ENCODE data around the gene CHURC1. TPM values are rescaled to one million over a fixed set of nuclear protein-coding genes. Genes with fewer than 3 reads are reported as not detected.

The CHURC1 gene
- total RNA-seq, 1 donor from 2014 or later: 52.5 TPM

DNA sequence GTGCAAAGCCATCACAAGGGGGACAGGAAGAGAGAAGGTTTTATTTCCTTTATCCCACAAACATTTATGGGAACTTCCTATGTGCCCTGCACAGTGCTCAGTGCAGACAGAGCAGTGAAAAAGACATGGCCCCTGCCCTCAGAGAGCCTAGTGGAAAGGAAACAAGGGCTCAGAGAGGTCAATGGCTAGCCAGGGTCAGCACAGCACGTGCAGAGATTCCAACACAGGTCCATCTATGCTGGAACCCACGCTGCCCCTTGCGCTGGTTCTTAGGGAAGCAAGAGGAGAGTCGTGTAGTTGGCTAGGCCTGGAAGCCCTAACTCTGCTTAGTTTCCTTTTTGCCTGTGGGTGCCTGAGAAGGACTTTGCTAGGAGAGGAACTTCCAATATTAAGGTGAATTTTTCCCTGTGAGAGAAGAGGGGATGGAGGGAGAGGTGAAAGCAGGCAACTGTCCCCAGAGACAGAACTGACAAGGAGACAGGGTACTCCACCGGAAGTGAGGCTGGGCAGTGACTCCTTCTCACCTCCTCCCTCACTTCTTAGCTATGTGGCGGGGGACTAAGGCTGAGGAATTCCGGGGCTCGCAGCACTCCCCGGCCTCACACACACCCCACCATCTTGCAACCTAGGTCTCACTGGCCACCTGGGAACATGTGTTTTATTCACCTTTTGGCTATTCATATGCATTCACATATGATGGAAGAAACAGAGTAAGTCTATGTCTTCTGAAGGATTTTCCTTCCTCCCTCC lies 40.4 kb downstream of the CHURC1 start:
- DNase-seq (no peak), ATAC-seq (no peak)
- intact Hi-C loops (cut with DNase I): no loop called here
- Histone ChIP-seq H3K4me1 (no peaks in the 10 kb centered on the region), H3K9me3 (no peaks in the 10 kb centered on the region), H3K36me3 (no peaks in the 10 kb centered on the region), H3K27me3 (no peaks in the 10 kb centered on the region), H3K27ac (no peak overlapping the region), H3K4me3 (no peak overlapping the region)
- TF ChIP-seq, protein P1, sequence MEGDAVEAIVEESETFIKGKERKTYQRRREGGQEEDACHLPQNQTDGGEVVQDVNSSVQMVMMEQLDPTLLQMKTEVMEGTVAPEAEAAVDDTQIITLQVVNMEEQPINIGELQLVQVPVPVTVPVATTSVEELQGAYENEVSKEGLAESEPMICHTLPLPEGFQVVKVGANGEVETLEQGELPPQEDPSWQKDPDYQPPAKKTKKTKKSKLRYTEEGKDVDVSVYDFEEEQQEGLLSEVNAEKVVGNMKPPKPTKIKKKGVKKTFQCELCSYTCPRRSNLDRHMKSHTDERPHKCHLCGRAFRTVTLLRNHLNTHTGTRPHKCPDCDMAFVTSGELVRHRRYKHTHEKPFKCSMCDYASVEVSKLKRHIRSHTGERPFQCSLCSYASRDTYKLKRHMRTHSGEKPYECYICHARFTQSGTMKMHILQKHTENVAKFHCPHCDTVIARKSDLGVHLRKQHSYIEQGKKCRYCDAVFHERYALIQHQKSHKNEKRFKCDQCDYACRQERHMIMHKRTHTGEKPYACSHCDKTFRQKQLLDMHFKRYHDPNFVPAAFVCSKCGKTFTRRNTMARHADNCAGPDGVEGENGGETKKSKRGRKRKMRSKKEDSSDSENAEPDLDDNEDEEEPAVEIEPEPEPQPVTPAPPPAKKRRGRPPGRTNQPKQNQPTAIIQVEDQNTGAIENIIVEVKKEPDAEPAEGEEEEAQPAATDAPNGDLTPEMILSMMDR (IDR thresholded peaks at IDR 0.05): no peak

DNA sequence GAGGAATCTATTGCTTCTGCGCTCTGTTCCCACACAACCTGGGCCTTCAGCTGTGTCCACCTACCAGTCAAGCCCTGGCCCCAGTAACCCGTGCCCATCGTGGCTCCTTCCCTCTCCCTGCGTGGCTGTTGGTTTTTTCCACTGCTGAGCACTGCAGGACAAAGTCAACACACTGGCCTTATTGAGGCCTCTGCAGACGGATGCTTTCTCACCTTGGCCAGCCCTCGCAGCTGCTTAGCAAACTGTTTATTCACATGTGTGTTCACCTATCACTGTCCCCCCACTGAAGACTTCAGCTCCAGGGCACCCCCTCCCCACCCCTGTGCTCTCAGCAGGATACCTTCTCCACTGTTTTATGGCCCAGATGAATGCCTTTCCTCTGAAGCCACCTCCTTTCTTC lies 41.0 kb downstream of the CHURC1 start:
- intact Hi-C loops (cut with DNase I): no loop called here
- no peak overlapping the region for H3K4me3 ChIP-seq
- no peak overlapping the region for H3K27ac ChIP-seq
- ATAC-seq: no peak
- H3K27me3 ChIP-seq: no peaks in the 10 kb centered on the region
- DNase-seq: peak; percentile 19
- TF ChIP-seq, protein P1 (IDR thresholded peaks at IDR 0.05): no peak
- H3K9me3 ChIP-seq: no peaks in the 10 kb centered on the region
- H3K4me1 ChIP-seq: no peaks in the 10 kb centered on the region
- no peaks in the 10 kb centered on the region for H3K36me3 ChIP-seq

DNA sequence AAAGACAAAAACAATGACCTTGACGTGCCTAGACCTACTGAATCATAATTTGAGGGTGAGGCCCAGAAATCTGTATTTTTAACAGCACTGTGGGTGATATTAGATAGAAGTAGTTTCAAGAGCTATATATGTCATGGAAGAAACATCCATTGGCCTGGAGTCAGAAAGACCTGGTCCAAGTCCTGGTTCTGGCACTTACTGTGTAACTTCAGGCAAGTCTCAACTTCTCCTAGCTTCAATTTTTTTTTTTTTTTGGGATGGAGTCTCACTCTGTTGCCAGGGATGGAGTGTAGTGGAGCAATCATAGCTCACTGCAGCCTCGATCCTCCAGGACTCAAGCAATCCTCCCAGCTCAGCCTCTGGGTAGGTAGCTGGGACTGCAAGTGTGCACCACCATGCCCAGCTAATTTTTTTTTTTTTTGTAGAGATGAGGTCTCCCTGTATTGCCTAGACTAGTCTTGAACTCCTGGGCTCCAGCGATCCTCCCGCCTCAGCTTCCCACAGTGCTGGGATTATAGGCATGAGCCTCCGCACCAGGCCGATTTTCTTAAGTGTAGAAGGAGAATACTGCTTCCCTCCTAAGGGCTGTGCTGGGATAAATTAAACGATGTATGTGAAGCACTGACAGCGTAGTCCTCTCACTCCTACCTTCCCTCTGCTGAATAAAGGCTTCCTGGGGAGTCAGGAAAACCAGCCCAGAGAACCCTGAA lies 42.6 kb downstream of the CHURC1 start:
- no peak overlapping the region for H3K27ac ChIP-seq
- TF ChIP-seq, protein P1 (IDR thresholded peaks at IDR 0.05): no peak
- no peak overlapping the region for H3K4me3 ChIP-seq
- intact Hi-C loops (cut with DNase I): no loop called here
- no peaks in the 10 kb centered on the region for H3K36me3 ChIP-seq
- H3K27me3 ChIP-seq: no peaks in the 10 kb centered on the region
- DNase-seq: peak; percentile 16
- H3K9me3 ChIP-seq: no peaks in the 10 kb centered on the region
- ATAC-seq: no peak
- H3K4me1 ChIP-seq: no peaks in the 10 kb centered on the region

DNA sequence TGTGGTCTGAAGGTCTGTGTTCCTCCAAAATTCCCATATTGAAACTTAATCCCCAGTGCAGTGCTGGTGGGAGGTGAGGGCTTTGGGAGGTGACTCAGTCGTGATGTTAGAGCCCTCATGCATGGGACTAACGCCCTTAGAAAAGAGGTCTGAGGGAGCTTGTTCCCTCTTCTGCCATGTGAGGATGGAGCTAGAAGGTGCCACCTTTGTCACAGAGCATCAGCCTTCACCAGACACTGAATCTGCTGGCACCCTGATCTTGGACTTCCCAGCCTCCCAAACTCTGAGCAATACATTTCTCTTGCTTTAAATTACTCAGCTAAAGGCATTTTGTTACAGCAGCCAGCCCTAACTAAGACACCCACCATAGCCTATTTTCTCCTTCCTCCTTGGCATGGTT lies 43.9 kb downstream of the CHURC1 start:
- intact Hi-C loops (cut with DNase I): no loop called here
- no peaks in the 10 kb centered on the region for H3K36me3 ChIP-seq
- no peaks in the 10 kb centered on the region for H3K27me3 ChIP-seq
- H3K27ac ChIP-seq: no peak overlapping the region
- H3K4me3 ChIP-seq: no peak overlapping the region
- no peaks in the 10 kb centered on the region for H3K9me3 ChIP-seq
- DNase-seq (no peak), ATAC-seq (no peak)
- no peaks in the 10 kb centered on the region for H3K4me1 ChIP-seq
- TF ChIP-seq, protein P1 (IDR thresholded peaks at IDR 0.05): no peak

DNA sequence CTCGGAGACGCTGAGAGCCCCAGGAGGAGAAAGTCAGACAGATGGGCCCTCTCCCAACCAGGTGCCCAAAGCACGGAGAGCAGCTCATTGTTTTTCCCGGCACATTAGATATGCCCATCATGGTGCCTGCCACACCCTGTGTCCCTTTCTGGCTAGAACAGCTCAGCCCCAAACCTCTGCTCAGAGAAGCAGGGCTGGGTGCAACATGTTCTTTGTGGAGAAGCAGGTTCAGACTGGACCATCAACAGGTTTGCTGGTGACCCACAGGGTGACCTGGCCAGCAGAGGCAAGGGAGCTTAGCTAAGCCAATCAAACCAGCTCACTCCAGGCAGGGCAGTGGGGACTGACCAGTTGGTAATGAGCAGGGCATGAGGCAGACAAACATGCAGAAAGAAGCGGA lies 44.5 kb downstream of the CHURC1 start:
- DNase-seq (peak; percentile 26), ATAC-seq (no peak)
- Histone ChIP-seq H3K4me3 (no peak overlapping the region), H3K4me1 (no peaks in the 10 kb centered on the region), H3K27me3 (no peaks in the 10 kb centered on the region), H3K27ac (no peak overlapping the region), H3K36me3 (no peaks in the 10 kb centered on the region), H3K9me3 (no peaks in the 10 kb centered on the region)
- intact Hi-C loops (cut with DNase I): no loop called here
- TF ChIP-seq, protein P1 (IDR thresholded peaks at IDR 0.05): no peak

Measured in upper lobe of right lung (tissue), 1 donor.